ENCODE results near the gene PGBD5.

PGBD5 gene

GRCh38 chr1:230394741-230395140, 31.4 kb downstream of the PGBD5 start:
- no peak for DNase-seq (ENCODE audit: low read depth)

DNA sequence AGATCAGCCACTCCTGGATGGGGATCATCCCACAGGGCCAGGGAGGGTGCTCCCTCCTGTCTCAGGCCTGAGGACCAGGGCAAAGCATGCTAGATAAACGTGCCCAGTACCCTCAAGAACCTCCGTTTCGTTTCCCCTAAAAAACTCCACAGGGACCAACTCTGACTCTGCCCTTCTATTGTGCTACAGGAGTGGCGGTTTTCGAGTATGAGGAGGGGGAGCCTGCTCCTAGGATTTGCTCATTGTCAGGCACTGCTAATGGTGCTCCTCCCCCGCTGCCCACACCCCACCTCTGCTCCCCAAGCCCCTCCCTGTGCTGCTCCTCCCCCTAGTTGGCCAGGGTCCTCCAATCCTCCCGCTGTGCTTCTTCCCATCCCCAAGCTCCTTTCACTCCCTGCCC, 32.0 kb downstream of the PGBD5 start:
- no peak for DNase-seq (ENCODE audit: low read depth)

DNA sequence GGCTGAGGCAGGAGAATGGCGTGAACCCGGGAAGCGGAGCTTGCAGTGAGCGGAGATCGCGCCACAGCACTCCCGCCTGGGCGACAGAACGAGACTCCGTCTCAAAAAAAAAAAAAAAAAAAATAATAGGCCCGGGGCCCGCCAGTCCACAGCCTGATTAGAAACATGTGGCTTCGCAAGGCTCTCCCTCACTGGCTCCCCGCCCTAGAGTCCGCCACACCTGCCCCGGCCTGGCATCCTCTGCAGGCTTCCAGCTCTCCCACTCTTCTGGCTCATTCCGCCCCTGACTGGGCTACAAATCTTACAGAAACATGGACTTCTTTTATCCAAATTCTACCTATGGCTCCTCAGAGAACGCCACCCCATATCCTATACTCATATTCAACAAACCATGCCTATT, 32.4 kb downstream of the PGBD5 start:
- DNase-seq (ENCODE audit: low read depth), result no peak

- DNase-seq (ENCODE audit: low read depth), result no peak
Measured at GRCh38 chr1:230392920-230393521, 33.1 kb downstream of the PGBD5 start.

DNA sequence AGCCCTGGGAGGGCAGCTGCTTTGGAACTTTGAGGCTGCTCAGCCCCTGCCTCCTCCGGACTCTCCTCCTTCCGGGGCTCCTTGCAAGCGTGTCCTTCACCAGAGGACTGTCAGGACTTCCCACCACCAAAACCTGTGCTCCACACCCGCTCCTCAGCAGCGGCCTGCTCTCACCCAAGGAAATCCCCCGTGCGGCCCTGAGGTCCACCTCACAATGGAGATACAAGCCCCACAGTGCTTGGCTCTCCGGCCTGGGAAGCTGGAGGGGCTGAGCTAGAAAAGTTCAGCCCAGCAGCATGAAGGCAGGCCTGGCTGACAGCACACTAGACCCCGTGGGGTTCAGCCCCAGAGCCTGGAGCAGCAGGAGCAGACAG, 33.6 kb downstream of the PGBD5 start:
- DNase-seq (ENCODE audit: low read depth), result no peak

- DNase-seq (ENCODE audit: low read depth), result no peak
Measured at GRCh38 chr1:230391776-230392535, 34.2 kb downstream of the PGBD5 start.

- DNase-seq (ENCODE audit: low read depth), result no peak
Measured at GRCh38 chr1:230390371-230390770, 35.8 kb downstream of the PGBD5 start.

DNA sequence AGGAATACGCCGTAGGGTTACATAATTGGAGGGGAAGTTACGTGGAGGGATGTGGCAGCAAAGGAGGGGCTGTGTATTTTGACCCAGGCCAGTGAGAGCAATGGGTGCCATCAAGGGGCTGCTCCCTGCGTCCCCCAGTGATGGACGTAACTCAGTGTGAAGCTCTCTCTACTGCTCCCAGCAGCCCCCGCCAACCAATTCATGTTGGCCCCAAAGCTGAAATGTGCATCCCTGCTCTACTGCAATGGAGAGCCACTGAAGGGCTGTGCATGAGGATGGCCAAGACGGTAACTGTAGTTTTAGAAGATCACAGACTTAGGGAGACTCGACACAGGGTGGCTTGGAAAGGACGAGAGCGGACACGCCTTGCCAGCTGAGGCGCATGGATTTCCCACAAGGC, 38.3 kb downstream of the PGBD5 start:
- no peak for DNase-seq (ENCODE audit: low read depth)

GRCh38 chr1:230387296-230387695, 38.8 kb downstream of the PGBD5 start:
- DNase-seq (ENCODE audit: low read depth), result no peak

GRCh38 chr1:230386637-230387262, 39.4 kb downstream of the PGBD5 start:
- no peak for DNase-seq (ENCODE audit: low read depth)

GRCh38 chr1:230385930-230386329, 40.2 kb downstream of the PGBD5 start:
- DNase-seq (ENCODE audit: low read depth), result no peak

GRCh38 chr1:230385158-230385450, 41.0 kb downstream of the PGBD5 start:
- DNase-seq (ENCODE audit: low read depth), result no peak

DNA sequence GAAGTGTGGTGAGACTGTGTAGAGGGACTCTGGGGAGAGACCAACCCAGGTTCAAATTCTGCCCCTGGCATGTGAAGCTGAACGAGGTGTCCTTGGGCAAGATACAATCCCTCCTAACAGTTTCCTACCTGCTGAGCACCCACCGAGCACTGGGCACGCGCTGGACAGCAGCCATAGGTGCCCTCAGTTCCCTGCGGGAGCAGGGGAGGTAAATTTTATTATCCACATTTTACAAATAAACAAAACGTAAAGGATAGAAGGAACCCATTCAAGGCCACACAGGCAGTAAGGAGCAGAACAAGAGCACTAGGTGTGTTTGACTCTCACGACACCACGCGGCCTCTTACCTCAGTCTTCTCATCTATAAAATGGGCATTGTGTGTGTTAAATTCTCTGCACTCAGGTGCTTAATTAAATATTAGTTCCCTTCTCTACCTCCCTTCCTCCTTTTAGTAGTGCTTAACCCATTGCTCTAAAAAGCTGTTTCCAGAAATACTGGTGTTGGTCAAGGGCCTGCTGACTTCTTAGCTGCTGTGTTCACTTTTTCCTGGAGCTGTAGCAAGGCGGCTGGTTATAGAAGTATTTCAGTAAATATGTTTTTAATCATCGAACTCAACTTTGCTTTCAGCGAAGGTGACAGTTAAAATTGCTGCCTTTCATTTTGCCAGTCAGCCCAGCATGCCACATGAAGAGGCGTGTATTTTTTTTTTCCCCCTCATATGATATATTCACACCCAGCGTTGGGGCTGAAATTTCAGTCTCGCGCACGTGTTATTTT, 41.6 kb downstream of the PGBD5 start:
- no peak for DNase-seq (ENCODE audit: low read depth)

GRCh38 chr1:230383425-230383824, 42.7 kb downstream of the PGBD5 start:
- DNase-seq (ENCODE audit: low read depth), result no peak

- no peak for DNase-seq (ENCODE audit: low read depth)
Measured at GRCh38 chr1:230382001-230382491, 44.1 kb downstream of the PGBD5 start.

- DNase-seq (ENCODE audit: low read depth), result no peak
Measured at GRCh38 chr1:230381585-230381984, 44.5 kb downstream of the PGBD5 start.

GRCh38 chr1:230381049-230381467, 45.1 kb downstream of the PGBD5 start:
- no peak for DNase-seq (ENCODE audit: low read depth)

- DNase-seq (ENCODE audit: low read depth), result no peak
Measured at GRCh38 chr1:230379928-230380327, 46.2 kb downstream of the PGBD5 start.

DNA sequence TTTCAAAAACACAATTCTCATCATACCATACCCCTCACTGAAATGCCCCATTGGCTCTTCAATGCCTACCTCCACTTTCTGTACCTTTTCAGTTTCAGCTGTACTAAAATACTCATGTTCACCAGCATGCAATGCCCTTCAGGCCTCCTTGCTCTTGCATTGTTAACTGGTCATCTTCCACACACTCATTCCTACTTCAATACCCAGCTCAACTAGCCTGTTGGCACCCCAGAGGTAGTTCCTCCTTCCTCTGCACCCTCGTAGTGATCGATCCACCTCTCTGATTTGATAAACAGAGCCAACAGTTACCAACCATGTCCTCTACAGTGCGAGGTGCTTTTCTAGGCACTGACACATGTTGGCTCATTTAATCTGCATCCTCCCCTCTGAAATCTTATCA, 46.7 kb downstream of the PGBD5 start:
- no peak for DNase-seq (ENCODE audit: low read depth)

GRCh38 chr1:230377851-230378250, 48.3 kb downstream of the PGBD5 start:
- no peak for DNase-seq (ENCODE audit: low read depth)

- no peak for DNase-seq (ENCODE audit: low read depth)
Measured at GRCh38 chr1:230377324-230377723, 48.8 kb downstream of the PGBD5 start.

DNA sequence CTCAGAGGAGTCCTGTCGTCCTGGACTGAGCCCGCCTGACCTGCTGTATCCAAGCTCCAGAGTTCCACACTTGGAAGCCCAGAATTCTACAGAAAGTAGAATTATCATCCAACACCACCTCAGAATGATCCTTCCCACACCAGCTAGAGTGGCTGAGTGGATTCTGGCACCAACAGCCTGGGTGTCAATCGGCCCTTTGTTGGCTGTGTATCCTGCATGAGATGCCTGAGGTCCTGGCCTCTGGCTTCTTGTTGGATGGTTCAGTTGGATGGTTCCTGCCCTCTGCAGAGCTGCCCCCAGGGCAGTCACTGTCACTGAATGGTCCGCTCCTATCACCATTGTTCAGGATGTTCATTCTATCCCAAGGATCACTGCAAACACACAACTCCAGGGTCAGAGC, 49.8 kb downstream of the PGBD5 start:
- no peak for DNase-seq (ENCODE audit: low read depth)

DNA sequence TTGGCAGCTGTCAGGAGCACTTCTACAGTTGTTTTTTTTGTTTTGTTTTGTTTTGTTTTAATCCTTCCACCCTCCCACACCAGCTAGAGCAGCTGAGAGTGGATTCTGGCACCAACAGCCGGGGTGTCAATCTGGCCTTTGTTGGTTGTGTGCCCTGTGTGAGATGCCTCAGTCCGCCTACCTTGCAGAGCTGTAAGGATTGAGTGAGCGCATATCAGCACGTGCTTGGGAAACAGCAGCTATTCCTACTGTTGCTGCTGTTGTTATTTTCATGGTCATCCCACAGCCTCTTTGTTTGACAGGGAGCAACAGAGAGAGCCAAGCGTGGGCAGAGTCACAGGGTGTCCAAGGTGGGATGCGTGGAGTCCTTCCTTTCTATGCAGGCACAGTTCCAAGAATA, 50.4 kb downstream of the PGBD5 start:
- DNase-seq (ENCODE audit: low read depth), result no peak
